CD4-positive, alpha-beta T cell treated with Interleukin-12 subunit alpha and Interleukin-12 subunit beta, for 1 hour (primary cell): ENCODE results near the gene IP6K1.

ENCODE experiments used
- DNase-seq: peaks from one replicate; pipeline ENCODE4 v3.0.0-alpha.2; 2020

Gene IP6K1

DNA sequence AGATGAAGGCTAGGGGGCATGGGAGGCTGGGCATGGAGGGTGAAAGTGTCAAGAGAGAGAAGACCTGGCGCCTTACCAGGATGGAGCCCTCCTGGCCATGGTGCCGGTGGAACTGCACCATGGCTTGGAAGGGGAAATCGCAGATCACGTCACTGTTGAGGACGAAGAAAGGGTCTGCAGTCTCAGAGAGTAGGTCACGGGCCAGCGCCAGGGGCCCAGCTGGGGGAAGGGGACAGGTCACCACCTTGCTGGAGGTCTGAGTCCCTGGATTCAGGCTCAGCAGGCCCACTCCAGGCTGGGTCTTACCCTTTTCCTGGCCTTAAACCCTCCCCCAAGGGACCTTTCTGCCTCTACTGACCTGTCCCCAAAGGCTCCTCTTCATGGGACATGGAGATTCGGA, 63.4 kb downstream of the IP6K1 start:
- DNase-seq = no peak

DNA sequence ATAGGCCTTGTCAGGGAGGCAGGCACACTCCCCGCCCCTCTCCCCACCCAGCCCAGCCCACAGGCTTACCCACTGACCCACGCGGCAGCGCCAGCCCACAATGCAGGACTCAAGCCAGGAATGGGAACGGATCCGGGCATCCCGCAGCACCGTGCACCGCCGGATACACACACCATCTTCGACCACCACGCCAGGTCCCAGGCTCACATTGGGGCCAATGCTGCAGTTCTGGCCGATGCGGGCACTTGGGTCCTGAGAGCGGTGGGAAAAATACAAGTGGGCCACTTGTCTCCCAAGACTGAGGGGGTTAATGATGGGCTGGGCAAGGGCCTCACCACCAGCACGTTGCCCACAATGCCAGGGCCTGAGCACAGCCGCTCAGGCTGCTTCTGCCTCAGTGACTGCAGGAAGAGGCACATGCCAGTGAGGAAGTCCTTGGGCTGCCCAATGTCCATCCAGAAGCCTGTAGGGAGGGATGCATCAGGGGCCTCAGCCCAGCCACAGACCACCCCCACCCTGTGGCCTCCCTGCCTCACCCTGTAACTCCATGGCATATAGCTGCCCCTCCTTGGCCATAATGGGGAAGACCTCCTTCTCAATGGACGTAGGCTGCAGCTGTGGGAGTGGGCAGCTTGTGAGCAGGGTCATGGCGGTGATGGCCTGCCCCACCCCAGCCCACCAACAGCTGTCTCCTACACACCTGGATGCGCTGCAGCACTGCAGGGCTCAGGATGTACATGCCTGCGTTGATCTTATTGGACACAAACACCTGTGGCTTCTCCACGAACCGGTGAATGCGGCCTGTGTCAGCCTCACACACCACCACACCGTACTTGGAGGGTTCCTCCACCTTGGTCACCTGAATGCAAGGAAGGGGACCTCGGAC, 64.2 kb downstream of the IP6K1 start:
- DNase-seq = no peak

- no peak for DNase-seq
Measured at GRCh38 chr3:49721596-49721895, 64.8 kb downstream of the IP6K1 start.

- DNase-seq = no peak
Measured at GRCh38 chr3:49720855-49721595, 65.3 kb downstream of the IP6K1 start.

- DNase-seq = peak; percentile 91
Measured at GRCh38 chr3:49719214-49719884, 67.0 kb downstream of the IP6K1 start, which contains the start of gene AMIGO3. Gene AMIGO3, minus strand, starts transcription at chr3:49719684. Its CDS starts 219 bp downstream, at chr3:49719465.

DNA sequence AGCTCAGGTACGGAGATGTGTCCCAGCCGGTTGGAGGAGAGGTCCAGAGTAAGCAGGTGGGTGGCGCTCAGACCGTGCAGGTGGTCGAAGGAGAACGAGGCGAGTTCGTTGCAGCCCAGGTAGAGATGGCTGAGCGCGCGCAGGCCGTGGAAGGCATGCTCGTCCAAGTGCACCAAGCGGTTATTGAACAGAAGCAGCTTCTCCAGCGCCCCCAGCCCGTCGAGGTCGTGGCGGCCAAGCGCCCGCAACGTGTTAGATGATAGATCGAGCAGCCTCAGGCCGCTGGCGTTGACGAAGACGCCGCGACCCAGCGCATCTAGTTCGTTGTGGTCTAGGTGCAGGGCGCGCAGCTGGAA, 67.5 kb downstream of the IP6K1 start:
- no peak for DNase-seq

DNA sequence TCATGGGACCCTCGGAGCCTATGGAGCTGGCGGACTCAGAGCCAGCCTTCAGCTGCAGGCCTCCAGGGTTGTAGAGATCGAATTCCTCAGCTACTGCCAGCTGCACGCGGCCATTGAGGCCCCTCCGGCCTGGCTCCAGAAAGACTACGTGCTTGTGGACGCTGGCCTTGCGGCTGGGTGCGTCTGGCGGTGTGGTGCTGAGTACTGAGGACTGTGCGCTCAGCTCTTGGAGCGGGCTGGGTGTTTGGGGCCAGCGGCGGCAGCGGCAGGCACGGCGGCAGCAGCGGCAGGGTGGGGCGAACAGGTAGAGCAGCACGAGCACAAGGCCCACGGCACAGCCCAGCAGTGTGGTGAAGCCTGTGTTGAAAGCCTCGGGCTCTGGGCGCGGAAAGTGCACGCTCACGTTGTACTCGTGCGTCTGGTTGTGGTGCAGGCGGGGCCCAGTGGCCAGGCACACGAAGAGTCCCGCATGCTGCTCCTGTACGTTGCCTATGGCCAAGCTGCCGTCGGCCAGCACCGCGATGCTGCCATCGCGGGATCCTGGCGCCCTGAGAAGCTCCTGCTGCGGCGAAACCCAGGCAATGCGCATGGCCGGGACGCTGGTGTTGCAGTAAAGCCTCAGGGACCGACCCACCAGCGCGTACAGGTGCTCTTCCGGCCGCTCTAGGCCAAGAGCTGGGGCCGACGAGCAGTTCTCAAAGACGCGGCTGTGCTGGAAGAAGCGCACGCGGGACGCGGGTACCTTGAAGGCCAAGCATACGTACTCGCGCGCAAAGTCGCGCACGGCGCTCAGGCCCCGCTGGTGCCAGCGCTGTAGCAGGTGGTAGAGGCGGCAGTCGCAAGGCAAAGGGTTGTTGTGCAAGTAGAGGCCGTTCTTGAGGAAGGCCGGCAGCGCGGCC, 68.1 kb downstream of the IP6K1 start:
- DNase-seq = no peak

GRCh38 chr3:49717211-49717958, 69.0 kb downstream of the IP6K1 start:
- DNase-seq = no peak

- DNase-seq = no peak
Measured at GRCh38 chr3:49716691-49717210, 69.6 kb downstream of the IP6K1 start.

GRCh38 chr3:49716169-49716568, 70.2 kb downstream of the IP6K1 start:
- DNase-seq = no peak

DNA sequence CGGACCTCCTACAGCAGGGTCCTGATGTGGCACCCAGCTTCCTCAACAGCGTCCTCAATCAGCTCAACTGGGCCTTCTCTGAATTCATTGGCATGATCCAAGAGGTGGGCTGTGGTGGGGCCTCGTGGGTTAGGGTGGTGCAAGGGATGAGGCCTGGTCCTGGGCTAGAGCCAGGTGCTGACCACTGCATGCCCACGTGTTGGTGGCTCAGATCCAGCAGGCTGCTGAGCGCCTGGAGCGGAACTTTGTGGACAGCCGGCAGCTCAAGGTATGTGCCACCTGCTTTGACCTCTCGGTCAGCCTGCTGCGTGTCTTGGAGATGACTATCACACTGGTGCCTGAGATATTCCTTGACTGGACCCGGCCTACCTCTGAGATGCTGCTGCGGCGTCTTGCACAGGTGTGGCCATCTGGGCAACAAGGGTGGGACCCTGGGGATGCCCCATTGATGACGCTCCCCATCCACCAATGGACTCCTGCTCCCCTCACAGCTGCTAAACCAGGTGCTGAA, 70.7 kb downstream of the IP6K1 start:
- no peak for DNase-seq

DNA sequence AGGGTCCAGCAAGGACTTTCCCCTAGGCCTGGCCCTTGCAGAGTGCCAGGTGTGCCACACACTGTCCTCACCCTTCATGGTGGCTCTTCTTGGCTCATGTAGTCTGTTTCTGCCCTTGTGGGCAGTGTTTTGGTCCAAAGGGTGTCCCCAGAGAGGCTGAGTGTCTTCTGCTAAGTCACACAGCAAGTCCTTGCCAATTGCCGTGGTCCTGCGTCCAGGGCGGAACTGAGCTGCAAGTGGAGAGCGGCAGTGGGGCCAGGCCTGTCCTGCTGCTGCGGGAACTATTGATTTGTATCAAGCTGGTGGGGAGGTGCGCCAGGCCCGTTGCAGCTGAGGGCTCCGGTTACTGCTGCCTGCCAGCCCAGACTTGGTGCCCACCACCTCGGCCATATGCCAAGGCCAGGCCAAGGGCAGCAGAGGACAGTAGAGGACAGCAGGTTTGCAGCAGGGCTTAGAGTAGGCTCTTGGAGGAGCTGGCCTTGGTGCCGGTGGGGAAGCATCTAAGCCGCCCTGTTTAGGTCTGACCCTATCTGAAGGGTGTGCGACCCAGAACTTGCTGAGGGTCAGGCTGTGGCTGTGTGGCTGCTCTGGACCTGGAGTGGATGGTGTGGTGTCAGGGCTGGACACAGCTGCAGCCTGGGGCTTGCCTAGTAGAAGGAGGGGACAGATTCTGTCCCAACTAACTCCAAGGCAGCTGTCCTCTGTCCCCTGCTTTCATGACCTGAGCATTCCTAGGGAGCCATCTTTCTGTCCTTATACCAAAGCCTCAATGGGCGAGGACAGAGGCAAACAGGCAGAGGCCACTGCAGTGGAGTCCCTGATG, 71.4 kb downstream of the IP6K1 start:
- no peak for DNase-seq

DNA sequence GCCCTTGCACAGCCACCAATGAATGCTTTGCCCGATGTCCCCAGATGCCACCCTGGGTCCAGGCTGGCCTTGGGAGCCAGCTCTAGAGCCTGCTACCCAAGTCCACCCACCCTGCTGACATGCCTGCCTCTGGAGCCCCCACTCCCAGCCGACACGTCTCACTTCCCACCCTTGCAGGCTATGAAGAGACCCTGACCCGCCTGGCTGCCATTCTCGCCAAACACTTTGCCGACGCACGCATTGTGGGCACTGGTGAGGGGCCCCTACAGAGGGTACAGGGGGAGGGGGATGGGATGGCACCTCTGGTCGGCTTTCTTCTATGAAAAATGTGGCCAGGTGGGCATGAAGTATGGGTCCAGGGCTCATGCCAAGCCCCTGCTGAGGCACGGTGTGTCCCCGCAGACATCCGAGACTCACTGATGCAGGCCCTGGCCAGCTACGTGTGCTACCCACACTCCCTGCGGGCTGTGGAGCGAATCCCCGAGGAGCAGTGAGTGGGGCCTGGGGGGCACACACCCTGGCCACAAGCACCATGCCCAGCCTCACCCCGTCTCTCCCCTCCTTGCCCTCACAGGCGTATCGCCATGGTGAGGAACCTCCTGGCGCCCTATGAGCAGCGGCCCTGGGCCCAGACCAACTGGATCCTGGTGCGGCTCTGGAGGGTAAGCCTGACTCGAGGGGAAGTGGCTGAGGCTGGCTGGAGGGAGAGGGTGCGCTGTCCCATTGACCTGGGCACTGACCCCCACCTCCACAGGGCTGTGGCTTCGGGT, 72.8 kb downstream of the IP6K1 start:
- no peak for DNase-seq

GRCh38 chr3:49712631-49713317, 73.6 kb downstream of the IP6K1 start:
- no peak for DNase-seq

DNA sequence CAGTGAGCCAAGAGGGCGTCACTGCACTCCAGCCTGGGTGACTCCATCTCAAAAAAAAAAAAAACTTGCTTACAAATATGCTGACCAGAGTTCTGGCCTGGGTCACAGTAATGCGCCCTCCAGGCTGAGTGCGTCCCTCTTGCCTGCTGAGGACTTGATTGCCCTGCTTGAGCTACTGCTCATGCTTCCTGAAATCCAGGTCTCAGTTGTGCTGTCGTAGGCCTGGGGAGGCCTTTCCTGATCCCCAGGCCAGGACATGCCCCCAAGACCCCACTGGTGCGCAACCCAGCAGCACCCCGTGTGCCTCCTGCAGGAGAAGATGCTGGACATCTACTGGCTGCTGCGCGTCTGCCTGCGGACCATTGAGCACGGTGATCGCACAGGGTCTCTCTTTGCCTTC, 74.2 kb downstream of the IP6K1 start:
- DNase-seq = no peak

- no peak for DNase-seq
Measured at GRCh38 chr3:49711489-49711888, 74.9 kb downstream of the IP6K1 start.

- DNase-seq = no peak
Measured at GRCh38 chr3:49709852-49710251, 76.5 kb downstream of the IP6K1 start.

GRCh38 chr3:49707113-49707480, 79.2 kb downstream of the IP6K1 start:
- no peak for DNase-seq

DNA sequence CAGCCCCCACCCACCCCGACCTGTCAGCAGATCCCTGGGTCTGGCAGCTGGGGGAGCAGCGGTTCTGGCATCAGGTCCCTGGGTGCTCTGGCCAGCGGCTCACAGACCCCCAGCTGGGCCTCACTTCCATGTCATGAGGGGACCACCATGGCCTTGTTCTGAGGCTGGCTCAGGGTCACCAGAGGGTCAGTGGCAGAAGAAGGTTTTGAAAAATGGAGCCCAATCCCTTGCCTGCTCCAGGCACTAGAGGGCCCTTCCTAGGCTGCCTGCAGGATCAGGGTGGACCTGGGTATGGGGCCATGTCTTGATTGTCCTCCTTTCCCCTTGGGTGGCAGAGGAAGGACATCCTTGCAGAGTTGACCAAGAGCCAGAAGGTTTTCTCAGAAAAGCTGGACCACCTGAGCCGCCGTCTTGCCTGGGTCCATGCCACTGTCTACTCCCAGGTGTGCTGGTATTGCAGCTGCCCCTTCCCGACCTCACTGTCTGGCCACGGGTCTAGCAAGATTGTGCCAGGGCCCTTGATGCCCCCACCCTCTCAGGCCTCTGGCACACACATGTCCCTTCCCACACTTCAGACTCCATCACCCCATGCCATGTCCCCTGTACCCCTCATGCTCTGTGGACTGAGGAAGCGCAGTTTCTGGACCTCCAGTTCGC, 79.8 kb downstream of the IP6K1 start:
- DNase-seq = no peak
